HepG2 (cell line): ENCODE data around the gene NLRX1.

Experiments
- AKNA ChIP-seq: sonication (generic); formaldehyde crosslinking; IDR thresholded peaks from 2 replicates; pipeline ENCODE4 v1.4.0; 2020; ENCODE audit warnings: missing genetic modification reagents, borderline replicate concordance
- CEBPB ChIP-seq: IDR thresholded peaks from 2 replicates; pipeline ENCODE4 v1.6.1; 2011; ENCODE audit warnings: low read depth, low read length, improper control_type of control experiment, borderline replicate concordance
- CHD4 ChIP-seq: fragments of 200-600 bp; sonication (generic); IDR thresholded peaks from 2 replicates; pipeline ENCODE4 v1.7.0; 2017; ENCODE audit warnings: mild to moderate bottlenecking, low read length, borderline replicate concordance
- CTCF ChIP-seq: sonication (generic); formaldehyde crosslinking; IDR thresholded peaks from 2 replicates; pipeline ENCODE4 v1.5.0; 2020; ENCODE audit warnings: mild to moderate bottlenecking, missing genetic modification reagents, moderate library complexity
- EP300 ChIP-seq, 3 experiments: sonication (generic) in 1 of 3; formaldehyde crosslinking in 1 of 3; IDR thresholded peaks; 2 replicates each; pipeline versions ENCODE4 v1.5.1 to v1.6.1; 2011 to 2020; ENCODE audit warnings: low read depth in 2 of 3, low read length in 2 of 3, borderline replicate concordance in 1 of 3, improper control_type of control experiment in 1 of 3, mild to moderate bottlenecking in 1 of 3, missing genetic modification reagents in 1 of 3, moderate library complexity in 1 of 3
- EZH2 ChIP-seq: conservative IDR thresholded peaks from 2 replicates; pipeline ENCODE4 v1.6.1; 2012; ENCODE audit warnings: mild to moderate bottlenecking, low read depth, low read length, moderate library complexity
- KDM4B ChIP-seq: sonication (generic); formaldehyde crosslinking; IDR thresholded peaks from 2 replicates; pipeline ENCODE4 v1.4.0; 2020; ENCODE audit warnings: missing genetic modification reagents
- PRMT3 ChIP-seq: sonication (generic); formaldehyde crosslinking; IDR thresholded peaks from 2 replicates; pipeline ENCODE4 v1.8.1; 2022; ENCODE audit warnings: low read depth, mild to moderate bottlenecking, moderate library complexity, missing genetic modification reagents, borderline replicate concordance
- SYNCRIP ChIP-seq: fragments of 200-400 bp; formaldehyde crosslinking; IDR thresholded peaks from 2 replicates; pipeline ENCODE4 v1.6.1; 2018; ENCODE audit warnings: mild to moderate bottlenecking, low read depth, low read length; ENCODE audit not compliant: insufficient read depth
- TGIF2 ChIP-seq: IDR thresholded peaks from 2 replicates; pipeline ENCODE4 v1.6.1; 2016; ENCODE audit warnings: control low read depth, missing compliant biosample characterization
- UBTF ChIP-seq: sonication (generic); formaldehyde crosslinking; IDR thresholded peaks from 2 replicates; pipeline ENCODE4 v1.4.0; 2020; ENCODE audit warnings: mild to moderate bottlenecking, missing genetic modification reagents
- ZC3H13 ChIP-seq: sonication (generic); formaldehyde crosslinking; IDR thresholded peaks from 2 replicates; pipeline ENCODE4 v1.8.1; 2023; ENCODE audit warnings: mild to moderate bottlenecking, missing genetic modification reagents, moderate library complexity

GRCh38 chr11:119156496-119156895 lies 12.0 kb upstream of the NLRX1 start:
- TF ChIP-seq CEBPB, result no peak
- no peak for TF ChIP-seq EP300 (IDR thresholded peaks at IDR 0.05; ENCODE audit: low read depth in 2 of 2, low read length in 2 of 2)
- TF ChIP-seq EP300 (CRISPR knock-in tag; IDR thresholded peaks at IDR 0.05; ENCODE audit: borderline replicate concordance), result no peak
- no peak for TF ChIP-seq EZH2
- no peak for TF ChIP-seq CTCF (CRISPR knock-in tag)
- TF ChIP-seq TGIF2 (CRISPR knock-in tag), result no peak
- no peak for TF ChIP-seq CHD4
- no peak for TF ChIP-seq SYNCRIP
- TF ChIP-seq AKNA (CRISPR knock-in tag), result no peak
- no peak for TF ChIP-seq PRMT3 (CRISPR knock-in tag)
- no peak for TF ChIP-seq ZC3H13 (CRISPR knock-in tag)
- TF ChIP-seq UBTF, result no peak
- no peak for TF ChIP-seq KDM4B (CRISPR knock-in tag)
